Dermis microvascular lymphatic vessel endothelial cell (primary cell): ENCODE measurements around the gene PLXDC2. TPM values are rescaled to one million over a fixed set of nuclear protein-coding genes. Genes with fewer than 3 reads are reported as not detected.

Source experiments
- DNase-seq, 2 donors: peaks; one replicate each; pipeline versions ENCODE4 v3.0.0 to v3.0.0-alpha.2; 2010; ENCODE audit warnings: low read depth in 2 of 2
- total RNA-seq: library from RNA; depleted of rRNA; stranded (reverse); fragments of >200 nt; gene quantifications from 2 replicates; pipeline ENCODE4 v1.2.1, GENCODE V29; 2014

PLXDC2 gene
- total RNA-seq, 1 donor from 2014 or later: 1.9 TPM

DNA sequence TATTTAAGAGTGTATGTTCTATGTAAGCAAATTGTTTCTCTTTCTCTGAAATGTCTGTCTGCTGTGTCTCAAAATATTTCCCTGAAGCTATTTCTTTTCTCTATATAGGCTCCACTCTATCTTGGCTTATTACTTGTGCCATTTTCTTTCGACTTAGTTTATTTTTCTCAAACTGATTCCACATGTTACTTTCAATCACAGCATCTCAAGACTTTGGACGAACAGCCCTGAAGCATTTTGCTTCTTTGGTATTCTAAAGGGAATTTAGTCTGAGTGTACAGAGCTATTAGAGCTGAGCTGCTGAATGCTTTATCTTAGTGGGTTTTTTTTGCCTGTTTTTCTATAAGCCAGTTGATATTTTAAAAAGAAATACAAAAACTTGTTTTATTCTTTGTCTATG, 95.7 kb downstream of the PLXDC2 start:
- no peak for DNase-seq

DNA sequence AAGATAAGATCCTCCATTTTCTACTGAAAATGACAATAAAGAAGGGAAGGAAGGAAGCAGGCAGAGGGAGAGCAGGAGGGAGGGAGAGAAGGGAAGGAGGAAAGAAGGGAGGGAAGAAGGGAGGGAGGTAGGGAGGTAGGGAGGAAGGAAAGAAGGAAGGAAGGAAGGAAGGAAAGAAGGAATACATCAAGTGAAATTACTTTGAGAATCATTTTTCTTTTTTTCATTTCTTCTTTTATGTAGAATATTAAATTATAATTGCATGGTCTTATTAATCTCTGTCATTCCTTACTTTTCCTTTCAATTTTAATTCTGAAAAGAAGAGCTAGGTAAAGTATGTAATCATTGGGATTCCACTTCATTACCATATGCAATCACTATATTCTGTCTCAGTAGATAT, 97.8 kb downstream of the PLXDC2 start:
- no peak for DNase-seq

DNA sequence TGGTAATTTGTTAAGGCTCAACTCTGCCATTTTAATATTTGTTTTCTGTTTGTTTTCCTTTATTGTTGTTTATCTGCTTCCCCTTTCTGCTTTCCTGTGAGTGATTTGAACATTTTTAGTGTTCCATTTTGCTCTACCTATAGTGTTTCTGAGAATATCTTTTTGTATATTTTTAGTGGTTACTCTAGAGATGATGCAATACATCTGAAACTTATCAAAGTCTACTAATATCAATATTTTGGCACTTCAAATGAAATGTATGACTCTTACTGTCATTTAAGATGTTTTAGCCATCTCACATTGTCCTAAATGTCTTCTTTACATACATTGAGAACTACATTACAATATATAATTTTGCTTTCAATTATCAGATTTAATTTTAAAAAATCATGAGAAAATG, 98.9 kb downstream of the PLXDC2 start:
- no peak for DNase-seq

DNA sequence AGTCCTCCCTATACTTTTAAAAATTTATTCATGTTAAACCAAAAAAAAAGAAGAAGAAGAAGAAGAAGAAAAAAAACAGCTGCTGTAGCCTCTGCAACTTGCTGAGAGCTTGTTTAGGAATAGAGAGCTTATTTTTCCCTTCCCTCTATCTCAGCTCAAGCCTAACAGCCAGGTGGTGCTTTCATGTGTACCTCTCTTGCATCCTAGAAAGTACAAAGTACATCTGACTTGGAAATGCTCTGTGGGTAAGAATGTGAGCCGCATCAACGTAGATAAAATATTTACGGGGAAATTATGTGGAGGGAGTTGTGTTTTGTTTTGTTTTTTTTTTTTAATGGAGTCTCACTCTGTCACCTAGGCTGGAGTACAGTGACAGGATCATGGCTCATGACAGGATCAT, 99.6 kb downstream of the PLXDC2 start:
- DNase-seq: no peak

DNA sequence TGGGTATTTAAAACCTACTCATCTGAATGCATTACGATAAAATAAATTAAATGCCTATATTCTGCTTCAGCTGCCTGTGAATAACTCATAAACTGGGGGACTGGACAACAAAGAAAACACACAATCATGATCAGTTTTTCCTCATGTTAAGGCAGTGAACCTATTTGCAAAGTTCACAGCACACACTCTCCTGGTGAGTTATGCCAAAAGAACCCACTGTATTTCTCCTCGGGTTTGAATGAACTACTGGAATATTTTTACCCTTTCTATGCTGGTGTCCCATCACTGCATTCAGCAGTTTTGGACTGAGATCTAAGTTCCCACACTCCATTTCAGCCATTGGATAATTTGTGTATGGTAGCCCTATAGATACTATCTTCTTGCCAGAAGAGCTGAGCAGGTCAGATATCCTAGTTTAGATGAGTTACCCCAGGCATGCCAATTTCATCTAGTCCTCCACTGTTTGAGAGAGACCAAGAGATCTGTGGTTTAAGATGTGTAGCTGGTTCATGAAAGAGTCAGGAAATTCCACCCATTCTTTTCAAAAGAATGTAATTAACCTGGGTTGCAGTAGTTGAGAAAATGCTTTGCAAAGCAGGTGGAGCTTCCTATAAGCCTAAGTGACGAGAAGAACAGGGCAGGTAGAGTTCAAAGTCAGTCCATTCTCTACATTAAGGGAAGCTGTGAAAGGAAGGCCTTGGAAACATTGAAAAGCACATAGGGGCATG, 101.7 kb downstream of the PLXDC2 start:
- no peak for DNase-seq

DNA sequence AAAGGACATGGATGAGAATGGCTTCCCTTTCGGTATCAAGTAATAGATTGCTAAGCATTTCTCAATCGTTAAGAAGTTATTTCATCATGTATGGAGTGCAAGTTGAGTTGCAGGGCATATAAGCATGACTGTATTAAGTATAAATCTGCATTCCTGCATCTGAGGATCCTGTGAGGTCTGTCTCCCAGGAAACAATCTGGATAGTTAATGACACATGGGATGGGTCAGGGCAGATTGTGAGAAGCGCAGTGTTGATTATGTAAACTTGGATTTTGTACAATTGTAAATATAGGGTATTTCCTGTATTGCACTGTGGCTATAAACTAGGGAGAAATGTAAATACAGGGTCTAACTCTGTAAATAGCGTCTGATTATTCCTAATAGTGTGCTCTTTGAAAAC, 102.6 kb downstream of the PLXDC2 start:
- no peak for DNase-seq

DNA sequence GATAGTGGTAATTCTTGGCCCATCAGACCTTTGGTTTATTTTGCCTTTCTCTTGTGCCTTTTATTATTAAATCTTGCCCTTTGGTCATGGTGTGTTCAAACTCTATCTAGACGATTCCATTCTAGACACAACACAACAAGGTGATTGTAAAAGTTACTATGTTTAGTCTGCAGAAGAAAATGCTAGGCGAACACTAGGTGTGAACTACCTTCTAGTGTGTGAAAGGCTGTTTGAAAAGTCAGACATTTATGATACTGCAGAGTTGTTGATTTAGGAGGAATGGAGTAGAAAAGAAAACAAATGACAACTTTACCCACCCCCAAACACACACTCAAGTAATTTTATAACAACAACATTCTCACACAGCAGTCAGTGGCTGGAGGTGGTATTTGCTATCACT, 103.4 kb downstream of the PLXDC2 start:
- no peak for DNase-seq

DNA sequence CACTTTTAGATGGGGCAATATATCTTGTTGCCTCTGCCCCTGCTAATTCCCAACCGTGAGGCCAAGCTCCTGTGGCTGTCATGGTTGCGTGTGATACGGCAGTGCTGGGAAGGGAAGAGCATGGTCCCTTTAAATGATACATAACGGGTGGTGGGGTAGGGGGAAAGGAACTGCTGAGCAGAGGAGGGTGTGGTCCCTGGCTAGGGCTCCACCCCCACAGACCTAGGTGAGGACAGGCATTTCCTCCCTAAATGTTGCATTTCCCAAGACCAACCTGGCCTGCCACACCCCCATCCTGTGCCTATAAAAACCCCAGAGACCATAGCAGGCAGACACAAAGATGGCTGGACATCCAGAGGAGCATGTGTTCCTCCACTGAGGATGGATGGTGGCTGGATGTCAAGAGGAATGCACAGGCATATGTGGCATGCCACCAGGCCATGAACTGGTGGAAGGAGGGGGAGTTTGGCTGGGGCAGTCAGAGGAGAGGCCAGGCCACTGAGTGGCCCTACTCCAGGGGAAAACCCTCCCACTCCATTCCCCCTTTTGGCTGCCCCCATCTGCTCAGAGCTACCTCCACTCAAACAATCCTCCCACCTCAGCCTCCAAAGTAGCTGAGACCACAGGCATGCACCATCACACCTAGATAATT, 104.0 kb downstream of the PLXDC2 start:
- no peak for DNase-seq

DNA sequence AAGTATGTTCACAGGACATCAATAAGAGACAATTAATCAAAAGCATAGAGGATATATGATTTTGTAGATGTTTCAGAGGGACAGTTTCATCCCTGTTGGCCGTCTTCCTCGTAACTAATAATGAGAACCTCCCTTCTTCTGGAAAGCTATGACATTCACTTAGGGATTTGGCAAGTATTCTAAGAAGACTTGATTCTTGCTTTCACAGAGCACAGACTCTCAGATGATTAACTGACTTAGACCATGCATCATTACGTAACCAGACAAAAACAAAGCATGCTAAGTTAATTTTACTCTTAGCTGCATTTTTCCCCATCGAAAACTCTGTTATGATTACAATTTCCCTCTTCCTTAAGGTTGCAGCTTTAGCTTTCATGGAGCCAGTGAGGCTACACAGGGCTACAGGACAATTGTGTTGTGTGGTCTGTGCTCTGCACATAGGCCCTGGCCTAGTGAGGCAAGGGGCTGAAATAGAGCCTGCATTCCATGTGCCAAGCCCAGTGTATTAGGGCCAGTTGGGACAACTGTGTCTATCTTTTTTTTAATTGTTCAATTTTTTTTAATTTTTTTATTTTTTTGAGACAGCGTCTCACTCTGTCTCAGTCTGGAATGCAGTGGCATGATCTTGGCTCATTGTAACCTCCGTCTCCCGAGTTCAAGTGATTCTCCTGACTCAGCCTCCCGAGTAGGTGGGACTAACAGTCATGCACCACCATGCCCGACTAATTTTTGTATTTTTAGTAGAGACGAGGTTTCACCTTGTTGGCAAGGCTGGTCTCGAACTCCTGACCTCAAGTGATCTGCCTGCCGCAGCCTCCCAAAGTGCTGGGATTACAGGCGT, 105.3 kb downstream of the PLXDC2 start:
- no peak for DNase-seq

DNA sequence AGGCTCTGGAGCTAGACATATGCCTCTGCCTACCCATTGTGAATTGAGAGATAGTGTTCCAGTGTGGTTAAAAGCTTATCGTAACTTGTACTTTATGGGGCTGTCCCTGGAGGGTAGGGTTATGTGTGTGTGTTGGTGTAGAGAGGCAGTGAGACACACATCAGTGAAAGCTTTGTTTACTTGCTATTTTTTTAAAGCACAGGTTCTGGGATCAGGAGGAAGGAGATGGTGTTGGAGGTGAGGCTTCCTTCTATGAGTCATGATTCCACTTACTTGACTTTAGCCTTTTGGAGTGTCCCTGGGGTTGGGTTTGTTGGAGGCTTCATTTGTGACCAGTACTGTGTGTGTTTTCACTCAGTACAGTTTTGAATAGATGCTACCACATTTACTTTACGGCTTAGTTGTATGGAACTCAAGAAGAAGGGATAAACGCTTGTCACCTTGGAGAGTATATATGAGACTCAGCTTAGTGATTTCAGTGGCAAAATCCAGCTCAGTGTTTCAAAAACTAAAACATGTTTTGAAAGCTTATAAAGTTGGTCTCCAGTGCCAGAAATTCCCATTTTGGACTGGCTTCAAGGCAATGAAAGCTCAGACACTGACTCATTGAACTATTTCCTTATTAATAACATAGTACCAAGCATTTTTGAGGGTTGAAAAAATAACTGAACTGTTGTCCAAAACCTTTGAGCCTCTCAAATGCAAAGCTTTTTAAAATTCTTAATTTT, 106.2 kb downstream of the PLXDC2 start:
- DNase-seq: peak in 1 of 2 donors; percentile 27

DNA sequence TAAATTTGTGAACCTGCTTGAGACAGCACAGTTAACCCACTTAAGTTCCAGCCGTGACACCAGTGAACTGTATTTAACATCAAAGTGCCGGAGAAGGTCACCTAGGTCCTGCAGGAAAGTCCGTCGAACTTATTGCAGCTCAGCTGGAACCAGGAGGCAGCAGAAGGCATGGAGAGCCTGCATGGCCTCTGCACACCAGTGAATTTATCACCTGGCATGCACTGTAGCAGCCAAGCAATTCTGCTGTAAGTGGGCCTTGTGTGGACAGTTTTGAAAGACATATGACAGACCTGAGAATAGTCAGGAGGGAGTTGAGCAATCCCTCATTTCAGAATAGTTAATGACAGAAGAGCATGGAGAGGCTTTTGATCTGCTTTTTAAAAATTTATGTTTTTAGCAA, 108.8 kb downstream of the PLXDC2 start:
- no peak for DNase-seq

DNA sequence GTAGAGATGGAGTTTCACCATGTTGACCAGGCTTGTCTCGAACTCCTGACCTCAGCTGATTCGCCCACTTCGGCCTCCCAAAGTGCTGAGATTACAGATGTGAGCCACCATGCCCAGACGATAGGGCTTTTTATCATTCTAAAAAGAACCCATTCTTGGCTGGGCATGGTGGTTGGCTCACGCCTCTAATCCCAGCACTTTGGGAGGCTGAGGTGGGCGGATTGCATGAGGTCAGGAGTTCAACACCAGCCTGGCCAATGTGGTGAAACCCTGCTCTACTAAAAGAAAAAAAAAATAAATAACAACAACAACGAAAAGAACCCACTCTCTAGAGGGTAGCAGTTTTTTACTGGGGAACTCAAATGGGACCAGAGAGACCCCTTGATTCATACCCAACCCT, 112.7 kb downstream of the PLXDC2 start:
- DNase-seq: no peak

DNA sequence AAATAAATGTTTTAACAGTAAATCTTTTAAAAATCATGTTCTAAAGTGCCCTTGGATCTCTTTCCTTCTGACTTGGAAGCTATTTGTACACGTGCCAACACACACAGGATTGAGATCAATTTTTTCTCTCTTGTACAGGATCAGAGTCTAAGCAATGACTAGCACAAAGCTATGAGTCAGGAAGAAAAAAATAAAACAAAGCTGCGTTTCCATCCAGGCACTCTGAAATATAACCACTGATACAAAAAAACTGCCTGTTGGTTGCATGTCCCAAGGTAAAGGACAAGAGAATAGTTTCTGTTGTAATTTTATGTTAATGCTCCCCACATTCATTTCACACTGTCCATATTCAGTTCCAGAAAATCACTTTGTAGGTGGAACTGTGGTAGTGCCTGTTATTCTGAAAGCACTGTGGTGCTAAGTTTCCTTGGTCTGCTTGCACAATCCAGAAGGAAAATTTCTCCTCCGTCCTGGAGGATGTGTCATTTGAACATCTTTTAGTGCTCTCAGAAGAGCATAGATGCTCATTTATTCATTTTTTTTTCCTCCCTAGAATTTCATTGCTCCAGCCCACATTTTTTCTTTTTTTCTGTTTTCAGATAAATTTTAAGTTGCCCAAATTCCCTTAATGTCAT, 113.4 kb downstream of the PLXDC2 start:
- peak in 1 of 2 donors; percentile 19 for DNase-seq

DNA sequence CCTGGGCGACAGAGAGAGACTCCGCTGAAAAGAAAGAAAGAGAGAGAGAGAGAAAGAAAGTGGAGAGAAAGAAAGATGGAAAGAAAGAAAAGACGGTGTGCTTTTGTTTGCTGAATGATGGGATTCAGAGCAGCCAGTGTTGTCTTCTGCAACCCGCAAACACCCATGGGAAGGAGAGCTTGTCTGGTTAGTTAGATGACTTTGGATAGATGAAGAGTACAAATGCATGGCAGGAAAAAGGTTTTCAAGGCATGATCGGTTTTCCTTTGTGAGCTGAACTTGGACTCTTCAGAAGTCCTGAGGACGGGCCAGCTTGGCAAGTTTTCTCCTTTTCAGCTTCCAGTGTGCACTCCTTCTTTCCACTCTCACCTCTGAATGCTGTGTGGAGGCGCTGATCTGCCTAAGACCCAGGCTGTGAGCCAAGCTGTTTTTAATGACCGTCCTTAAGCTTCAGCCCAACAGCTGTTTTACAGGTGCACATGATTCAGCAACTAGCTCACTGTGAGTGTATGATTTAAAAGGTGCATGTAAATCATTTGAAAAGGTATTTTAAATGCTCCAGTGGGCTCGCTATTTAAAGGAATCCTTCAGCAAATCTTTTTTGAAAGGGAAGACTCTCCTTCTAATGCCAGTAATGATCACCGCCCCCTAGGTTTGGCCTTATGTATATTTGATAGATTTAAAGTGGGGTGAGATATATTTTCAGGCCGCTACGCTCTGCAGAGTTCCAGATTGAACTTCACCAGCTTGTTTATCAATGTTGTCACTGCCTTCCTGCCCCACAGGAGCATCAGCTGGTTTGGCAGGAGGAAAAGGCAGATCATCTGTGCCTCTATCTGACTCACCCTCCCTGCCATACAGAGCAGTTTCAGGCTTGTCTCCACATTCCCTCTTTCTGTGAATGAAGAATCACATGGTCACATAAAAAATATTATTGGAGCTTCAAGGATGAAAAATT, 115.0 kb downstream of the PLXDC2 start:
- peak; percentile 62 to 93 for DNase-seq

DNA sequence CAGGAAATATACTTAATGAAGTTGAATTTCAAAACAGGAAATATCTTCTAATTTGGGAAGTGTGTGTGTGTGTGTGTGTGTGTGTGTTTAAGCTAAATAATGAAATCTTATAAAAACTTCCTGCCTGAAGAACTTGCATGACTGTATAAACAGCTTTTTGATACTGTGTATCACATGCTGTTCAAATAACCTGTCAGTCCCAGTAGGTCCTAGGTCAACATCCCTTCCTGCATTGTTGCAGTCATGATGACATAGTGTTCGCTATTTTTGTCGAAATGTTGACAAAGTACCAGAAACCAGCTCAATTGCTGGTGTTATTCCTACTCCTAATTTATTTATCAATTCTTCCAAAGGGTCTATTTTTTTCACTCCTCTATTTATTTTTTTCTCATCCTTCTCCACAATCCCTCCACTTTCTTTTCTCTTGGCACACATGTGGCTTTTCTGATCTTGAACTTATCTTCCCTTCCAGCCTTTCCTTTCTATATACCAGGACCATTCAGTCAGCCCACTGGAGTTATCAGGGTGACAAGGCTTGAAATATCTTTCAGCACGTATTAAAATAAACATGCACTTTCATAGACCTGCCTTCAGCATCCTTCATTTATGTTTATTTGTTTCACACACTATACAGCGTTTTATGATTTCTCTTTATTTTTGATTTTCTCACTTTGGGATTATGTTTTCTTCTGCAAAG, 115.8 kb downstream of the PLXDC2 start:
- DNase-seq: peak; percentile 56 to 92

DNA sequence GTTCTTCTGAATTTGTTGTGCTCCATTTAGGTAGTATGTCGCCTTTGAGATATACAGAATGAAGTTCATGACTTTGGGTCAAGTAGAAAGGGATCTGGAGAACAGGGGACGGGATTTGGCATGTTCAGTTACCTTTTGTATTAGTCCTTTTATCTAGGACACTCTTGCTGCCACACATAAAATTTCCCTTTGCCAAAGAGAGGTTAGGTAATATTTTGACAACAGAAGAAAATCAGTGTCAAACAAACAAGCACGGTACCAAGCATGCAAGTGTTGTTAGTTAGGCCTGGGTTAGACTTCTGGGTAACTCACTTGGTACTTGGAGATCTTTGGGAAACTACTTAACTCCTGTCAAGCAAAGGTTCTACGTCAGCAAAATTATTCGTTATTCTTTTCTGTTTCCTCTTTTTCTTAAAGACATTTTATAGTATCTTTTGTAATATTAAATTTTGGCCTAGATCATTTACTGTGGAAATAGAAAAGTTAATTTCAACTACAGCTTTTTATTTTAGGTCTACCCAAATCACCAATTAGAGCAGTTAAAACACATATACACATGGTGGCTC, 116.7 kb downstream of the PLXDC2 start:
- no peak for DNase-seq

DNA sequence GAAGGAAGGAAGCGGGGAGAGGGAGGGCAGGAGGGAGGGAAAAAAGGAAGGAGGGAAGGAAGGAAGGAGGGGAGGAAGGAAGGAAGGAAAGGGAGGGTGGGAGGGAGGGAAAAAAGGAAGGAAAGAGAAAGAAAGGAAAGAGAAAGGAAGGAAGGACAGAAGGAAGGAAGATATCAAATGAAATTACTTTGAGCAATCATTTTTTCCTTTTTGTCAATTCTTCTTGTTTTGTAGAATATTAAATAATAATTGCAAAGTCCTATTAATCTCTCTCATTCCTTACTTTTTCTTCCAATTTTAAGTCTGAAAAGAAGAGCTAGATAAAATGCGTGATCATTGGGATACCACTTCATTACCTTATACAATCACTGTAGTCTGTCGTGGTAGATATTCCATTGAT, 117.5 kb downstream of the PLXDC2 start:
- DNase-seq: no peak

DNA sequence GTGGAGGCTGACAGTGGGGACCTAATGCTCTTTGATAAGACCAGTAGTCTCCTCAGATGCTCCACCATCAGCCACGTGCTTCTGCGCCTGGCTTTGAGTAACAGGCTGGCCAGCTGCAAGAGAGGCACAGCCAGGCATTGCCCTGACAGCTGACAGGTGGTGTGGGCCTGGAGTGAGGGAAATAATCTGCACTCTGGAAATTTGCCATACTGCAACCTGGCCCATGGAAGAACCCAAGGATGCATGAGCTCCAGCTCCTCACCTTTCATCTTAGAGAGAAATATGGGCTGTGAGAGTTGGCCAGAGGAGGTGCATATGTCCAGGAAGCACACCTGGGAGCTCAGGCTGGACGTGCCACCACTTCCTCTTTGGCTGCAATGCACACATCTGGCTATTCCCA, 118.9 kb downstream of the PLXDC2 start:
- DNase-seq: no peak

DNA sequence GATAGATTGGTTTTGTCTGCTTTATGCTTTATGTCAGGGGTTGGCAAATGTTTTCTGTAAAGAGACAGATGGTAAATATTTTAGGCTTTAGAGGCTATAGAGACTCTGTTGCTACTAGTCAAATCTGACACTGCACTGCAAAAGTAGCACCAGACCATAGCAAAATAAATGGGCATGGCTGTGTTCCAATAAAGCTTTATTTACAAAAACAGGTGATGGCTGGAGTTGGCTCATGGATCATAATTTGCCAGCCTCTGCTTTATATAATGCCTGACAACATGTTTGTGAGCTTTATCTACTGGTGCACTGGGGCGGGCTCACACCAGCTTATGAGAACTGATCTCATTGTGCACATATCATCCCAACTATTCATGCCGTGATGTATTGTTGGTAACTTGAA, 120.1 kb downstream of the PLXDC2 start:
- DNase-seq: no peak
